Ishikawa (cell line): ENCODE results near the gene AGAP1.

Experiments used
- CEBPB ChIP-seq: IDR thresholded peaks from 2 replicates; pipeline ENCODE4 v1.6.1; 2012
- RAD21 ChIP-seq: IDR thresholded peaks from 2 replicates; pipeline ENCODE4 v1.6.1; 2012; ENCODE audit warnings: low read depth
- REST ChIP-seq: IDR thresholded peaks from 2 replicates; pipeline ENCODE4 v1.6.1; 2012; ENCODE audit warnings: low read depth, mild to moderate bottlenecking
- TAF1 ChIP-seq: IDR thresholded peaks from 2 replicates; pipeline ENCODE4 v1.6.1; 2012; ENCODE audit warnings: low read depth, mild to moderate bottlenecking
- TEAD4 ChIP-seq: IDR thresholded peaks from 2 replicates; pipeline ENCODE4 v1.6.1; 2012
- USF1 ChIP-seq: IDR thresholded peaks from 2 replicates; pipeline ENCODE4 v1.6.1; 2012
- YY1 ChIP-seq: IDR thresholded peaks from 2 replicates; pipeline ENCODE4 v1.6.1; 2012; ENCODE audit warnings: low read depth

- TF ChIP-seq YY1 (no peak), TAF1 (no peak), REST (no peak), RAD21 (no peak), CEBPB (no peak), TEAD4 (no peak), USF1 (no peak)
Observed at GRCh38 chr2:235954888-235955480, 461.1 kb downstream of the AGAP1 start.
